HG03280 (cell line): ENCODE results near the gene UBTF.

Experiments used
- ATAC-seq: cut with Tn5 transposase; IDR thresholded peaks from one replicate; pipeline ENCODE4 v1.9.1; 2021; ENCODE audit warnings: mild to moderate bottlenecking, moderate library complexity; ENCODE audit not compliant: unreplicated experiment

UBTF gene

GRCh38 chr17:44174427-44174826, 45.0 kb downstream of the UBTF start:
- no peak for ATAC-seq

DNA sequence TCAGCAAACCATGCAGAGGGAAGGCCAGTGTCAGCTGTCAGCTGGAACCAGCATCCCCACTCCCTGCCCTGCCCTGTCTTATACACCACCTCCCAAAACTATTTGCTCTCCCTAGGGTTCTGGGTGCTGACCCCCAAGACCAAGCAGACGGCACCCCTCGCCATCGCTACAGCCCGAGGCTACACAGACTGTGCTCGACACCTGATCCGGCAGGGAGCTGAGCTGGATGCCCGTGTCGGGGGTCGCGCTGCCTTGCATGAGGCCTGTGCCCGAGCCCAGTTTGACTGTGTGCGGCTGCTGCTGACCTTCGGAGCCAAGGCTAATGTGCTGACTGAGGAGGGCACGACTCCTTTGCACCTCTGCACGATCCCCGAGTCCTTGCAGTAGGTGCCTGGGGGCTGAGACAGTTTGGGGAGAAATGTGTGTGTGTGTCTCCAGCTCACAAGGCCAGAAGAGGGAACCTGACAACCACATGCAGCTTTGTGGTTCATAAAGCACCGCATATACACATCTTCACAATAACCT, 47.5 kb downstream of the UBTF start:
- ATAC-seq: no peak

DNA sequence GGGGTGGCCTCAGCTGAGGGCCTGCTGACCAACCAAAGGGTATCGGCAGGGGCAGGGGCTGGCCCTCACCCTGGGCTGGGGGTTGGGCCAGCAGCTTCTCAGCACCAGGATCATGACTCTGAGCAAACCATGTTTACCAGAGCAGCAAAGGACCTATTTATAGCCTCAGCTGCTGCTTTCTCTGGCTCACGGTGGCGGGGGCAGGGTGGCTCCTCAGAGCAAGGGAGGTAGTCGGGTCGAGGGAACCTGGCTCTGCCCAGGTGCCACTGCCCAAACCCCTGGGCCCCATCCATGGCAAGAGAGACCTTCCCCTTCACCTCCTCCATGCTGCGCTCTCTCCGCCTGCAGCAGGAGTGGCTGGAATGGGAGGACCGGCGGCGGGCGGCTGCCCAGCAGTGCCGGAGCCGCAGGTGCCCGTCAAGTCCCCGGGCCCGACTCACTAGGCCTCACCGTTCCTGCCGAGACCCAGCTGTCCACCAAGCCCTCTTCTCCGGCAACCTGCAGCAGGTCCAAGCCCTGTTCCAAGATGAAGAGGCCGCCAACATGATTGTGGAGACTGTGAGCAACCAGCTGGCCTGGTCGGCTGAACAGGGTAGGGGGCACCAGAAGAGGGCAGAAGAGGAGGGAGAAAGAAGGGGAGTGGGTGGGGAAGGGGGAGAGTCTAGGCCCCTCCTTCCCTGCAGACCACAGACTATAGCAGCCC, 48.8 kb downstream of the UBTF start, which contains the start of gene ASB16:
Gene ASB16 (plus strand): TSS at position 206 of the 703 bp plus-strand sequence. CDS start 86 bp downstream, at position 292.
- no peak for ATAC-seq

- no peak for ATAC-seq
Measured at GRCh38 chr17:44170135-44170498, 49.4 kb downstream of the UBTF start.

DNA sequence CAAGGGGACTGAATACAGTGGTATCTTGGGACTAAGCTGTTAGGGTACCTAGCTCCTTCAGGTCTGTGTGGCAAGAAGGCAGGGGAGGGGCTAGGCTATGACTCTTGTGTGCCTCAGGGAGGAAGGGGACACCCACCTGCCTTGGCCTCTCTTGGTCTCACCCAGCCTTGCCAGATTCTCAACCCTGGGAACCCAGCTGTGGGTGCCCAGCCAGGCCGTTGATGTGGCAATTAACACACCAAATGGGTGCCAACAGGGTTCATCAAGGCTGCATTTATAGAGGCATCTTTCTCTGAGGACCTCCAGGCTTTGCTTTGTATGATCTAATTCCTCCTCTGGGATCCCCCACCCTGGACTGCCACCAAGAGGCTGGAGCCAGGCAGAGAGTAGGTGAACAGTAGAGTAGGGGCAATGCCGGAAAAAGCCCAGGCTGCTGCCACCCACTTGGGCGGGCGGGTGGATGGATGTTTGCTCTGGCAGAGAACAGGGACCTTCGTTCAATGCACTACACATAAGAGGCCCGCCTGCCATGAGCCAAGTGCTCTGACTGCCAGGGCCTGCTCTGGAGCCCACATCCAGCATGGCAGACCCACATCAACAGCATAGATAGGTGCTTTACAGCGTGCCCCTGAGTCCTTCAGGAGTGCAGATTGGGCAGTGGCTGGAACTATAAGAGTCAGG, 52.2 kb downstream of the UBTF start:
- ATAC-seq: no peak

GRCh38 chr17:44164476-44164875, 55.0 kb downstream of the UBTF start:
- ATAC-seq: no peak

GRCh38 chr17:44159519-44160210, 59.8 kb downstream of the UBTF start:
- no peak for ATAC-seq

DNA sequence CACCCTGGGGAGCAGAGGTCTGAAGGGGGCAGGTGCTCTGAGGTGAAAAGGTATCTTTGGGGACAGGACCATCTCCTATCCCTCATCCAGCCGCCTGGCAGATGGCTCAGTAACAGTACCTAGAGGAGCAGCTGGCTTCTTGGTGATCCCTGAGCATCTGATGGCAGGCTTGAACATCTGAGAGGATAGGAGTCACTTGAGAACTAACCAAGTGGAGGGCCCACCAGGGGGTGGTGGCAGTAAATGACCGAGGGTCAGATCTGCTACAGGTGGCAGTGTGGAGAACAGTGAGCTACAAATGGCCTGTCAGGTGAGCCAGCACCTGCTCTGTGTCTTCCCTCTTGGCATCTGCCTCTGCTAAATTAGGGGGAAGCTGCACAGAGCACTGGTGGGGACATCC, 64.0 kb downstream of the UBTF start:
- no peak for ATAC-seq
